Measurements from ENCODE around the gene GBP4. TPM values are rescaled to one million over a fixed set of nuclear protein-coding genes. Genes with fewer than 3 reads are reported as not detected.
"Not testable (repeated sequence)": the region's sequence is repeated elsewhere in the genome, so short reads cannot be mapped to it uniquely, and the experiment has no call there.

GBP4 gene
- total and polyA plus RNA-seq, 2 experiments from 2014 or later = 0.03 TPM; not detected in 1

DNA sequence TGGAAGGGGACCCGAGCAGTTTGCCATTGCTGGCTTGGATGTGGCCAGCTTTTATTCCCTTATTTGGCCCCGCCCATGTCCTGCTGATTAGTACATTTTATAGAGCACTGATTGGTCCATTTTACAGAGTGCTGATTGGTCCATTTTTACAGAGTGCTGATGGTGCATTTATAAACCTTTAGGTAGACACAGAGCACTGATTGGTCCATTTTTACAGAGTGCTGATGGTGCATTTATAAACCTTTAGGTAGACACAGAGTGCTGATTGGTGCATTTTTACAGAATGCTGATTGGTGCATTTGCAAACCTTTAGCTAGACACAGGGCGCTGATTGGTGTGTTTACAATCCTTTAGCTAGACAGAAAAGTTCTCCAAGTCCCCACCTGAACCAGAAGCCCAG, 20.2 kb upstream of the GBP4 start:
- not testable (repeated sequence) for H3K4me1 Mint-ChIP-seq; H3K9me2 ChIP-seq (ENCODE audit: insufficient read depth); H3K79me2 ChIP-seq (replicated peaks; ENCODE audit: insufficient read depth); DNase-seq (ENCODE audit: low spot score); H3K36me3 Mint-ChIP-seq (ENCODE audit: low read depth); ATAC-seq; H3K4me3 Mint-ChIP-seq; H3K4me3 ChIP-seq; H3K4me2 ChIP-seq; H3K4me1 ChIP-seq (ENCODE audit: insufficient read depth); H3K27ac ChIP-seq (ENCODE audit: low read depth); H3K27me3 ChIP-seq (ENCODE audit: insufficient read depth); H4K20me1 ChIP-seq (replicated peaks; ENCODE audit: insufficient read depth); H3K27me3 Mint-ChIP-seq (ENCODE audit: insufficient read depth, low read depth, poor library complexity); H3F3A ChIP-seq (replicated peaks; ENCODE audit: low read depth); H2AFZ ChIP-seq; H3K36me3 ChIP-seq (ENCODE audit: insufficient read depth); H3K27ac Mint-ChIP-seq
- H3K9me3 Mint-ChIP-seq = peaks cover 29% of the 10 kb centered on the region

DNA sequence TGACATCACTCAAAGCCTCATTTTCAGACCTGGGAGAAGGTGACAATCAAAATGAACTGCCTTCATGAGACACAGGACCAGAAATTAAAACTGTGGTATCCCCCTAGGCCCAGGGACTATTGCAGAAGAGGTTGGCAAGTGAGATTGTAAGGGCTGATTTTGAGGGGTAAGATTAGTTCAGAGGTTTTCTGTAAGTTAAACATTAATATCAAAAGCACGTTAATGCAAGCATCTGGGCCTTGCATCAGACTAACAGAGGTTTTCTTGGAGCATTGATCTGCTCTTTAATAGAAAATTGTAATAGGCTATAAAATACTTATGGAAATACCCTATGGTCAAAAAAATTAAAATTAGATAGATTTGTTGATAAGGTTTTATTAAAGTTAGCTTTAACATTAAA, 14.6 kb upstream of the GBP4 start:
- Mint-ChIP-seq H3K4me3 (no peak overlapping the region), H3K27ac (no peak overlapping the region), H3K4me1 (no peaks in the 10 kb centered on the region), H3K9me3 (peaks cover 55% of the 10 kb centered on the region), H3K27me3 (ENCODE audit: insufficient read depth, low read depth, poor library complexity) (no peaks in the 10 kb centered on the region), H3K36me3 (ENCODE audit: low read depth) (peaks cover 10% of the 10 kb centered on the region)
- H3K9me2 ChIP-seq (ENCODE audit: insufficient read depth) = peaks cover 3% of the 10 kb centered on the region; the same call in 1 of the 2 replicates
- no peak overlapping the region for H3K27ac ChIP-seq (ENCODE audit: low read depth)
- H4K20me1 ChIP-seq (replicated peaks; ENCODE audit: insufficient read depth) = no peaks in the 10 kb centered on the region
- H3K36me3 ChIP-seq (ENCODE audit: insufficient read depth) = 0 out of 2 replicates have a peak, but pooled peaks cover 6% of the 10 kb centered on the region
- no peak overlapping the region for H3K4me2 ChIP-seq
- no peaks in the 10 kb centered on the region for H3F3A ChIP-seq (replicated peaks; ENCODE audit: low read depth)
- H3K4me3 ChIP-seq = no peak overlapping the region
- no peaks in the 10 kb centered on the region for H3K4me1 ChIP-seq (ENCODE audit: insufficient read depth)
- DNase-seq (ENCODE audit: low spot score) = no peak
- ATAC-seq = no peak
- no peaks in the 10 kb centered on the region for H3K79me2 ChIP-seq (replicated peaks; ENCODE audit: insufficient read depth)
- no peak overlapping the region for H2AFZ ChIP-seq
- H3K27me3 ChIP-seq (ENCODE audit: insufficient read depth) = no peaks in the 10 kb centered on the region
- TF ChIP-seq, protein P1, sequence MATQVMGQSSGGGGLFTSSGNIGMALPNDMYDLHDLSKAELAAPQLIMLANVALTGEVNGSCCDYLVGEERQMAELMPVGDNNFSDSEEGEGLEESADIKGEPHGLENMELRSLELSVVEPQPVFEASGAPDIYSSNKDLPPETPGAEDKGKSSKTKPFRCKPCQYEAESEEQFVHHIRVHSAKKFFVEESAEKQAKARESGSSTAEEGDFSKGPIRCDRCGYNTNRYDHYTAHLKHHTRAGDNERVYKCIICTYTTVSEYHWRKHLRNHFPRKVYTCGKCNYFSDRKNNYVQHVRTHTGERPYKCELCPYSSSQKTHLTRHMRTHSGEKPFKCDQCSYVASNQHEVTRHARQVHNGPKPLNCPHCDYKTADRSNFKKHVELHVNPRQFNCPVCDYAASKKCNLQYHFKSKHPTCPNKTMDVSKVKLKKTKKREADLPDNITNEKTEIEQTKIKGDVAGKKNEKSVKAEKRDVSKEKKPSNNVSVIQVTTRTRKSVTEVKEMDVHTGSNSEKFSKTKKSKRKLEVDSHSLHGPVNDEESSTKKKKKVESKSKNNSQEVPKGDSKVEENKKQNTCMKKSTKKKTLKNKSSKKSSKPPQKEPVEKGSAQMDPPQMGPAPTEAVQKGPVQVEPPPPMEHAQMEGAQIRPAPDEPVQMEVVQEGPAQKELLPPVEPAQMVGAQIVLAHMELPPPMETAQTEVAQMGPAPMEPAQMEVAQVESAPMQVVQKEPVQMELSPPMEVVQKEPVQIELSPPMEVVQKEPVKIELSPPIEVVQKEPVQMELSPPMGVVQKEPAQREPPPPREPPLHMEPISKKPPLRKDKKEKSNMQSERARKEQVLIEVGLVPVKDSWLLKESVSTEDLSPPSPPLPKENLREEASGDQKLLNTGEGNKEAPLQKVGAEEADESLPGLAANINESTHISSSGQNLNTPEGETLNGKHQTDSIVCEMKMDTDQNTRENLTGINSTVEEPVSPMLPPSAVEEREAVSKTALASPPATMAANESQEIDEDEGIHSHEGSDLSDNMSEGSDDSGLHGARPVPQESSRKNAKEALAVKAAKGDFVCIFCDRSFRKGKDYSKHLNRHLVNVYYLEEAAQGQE (IDR thresholded peaks at IDR 0.05; ENCODE audit: unreplicated experiment) = no peak
- no peak for TF ChIP-seq EZH2 (IDR thresholded peaks at IDR 0.05; ENCODE audit: low read depth, unreplicated experiment)
- no peak for TF ChIP-seq POLR2AphosphoS5 (IDR thresholded peaks at IDR 0.05; ENCODE audit: low read depth)
- TF ChIP-seq, protein P2, sequence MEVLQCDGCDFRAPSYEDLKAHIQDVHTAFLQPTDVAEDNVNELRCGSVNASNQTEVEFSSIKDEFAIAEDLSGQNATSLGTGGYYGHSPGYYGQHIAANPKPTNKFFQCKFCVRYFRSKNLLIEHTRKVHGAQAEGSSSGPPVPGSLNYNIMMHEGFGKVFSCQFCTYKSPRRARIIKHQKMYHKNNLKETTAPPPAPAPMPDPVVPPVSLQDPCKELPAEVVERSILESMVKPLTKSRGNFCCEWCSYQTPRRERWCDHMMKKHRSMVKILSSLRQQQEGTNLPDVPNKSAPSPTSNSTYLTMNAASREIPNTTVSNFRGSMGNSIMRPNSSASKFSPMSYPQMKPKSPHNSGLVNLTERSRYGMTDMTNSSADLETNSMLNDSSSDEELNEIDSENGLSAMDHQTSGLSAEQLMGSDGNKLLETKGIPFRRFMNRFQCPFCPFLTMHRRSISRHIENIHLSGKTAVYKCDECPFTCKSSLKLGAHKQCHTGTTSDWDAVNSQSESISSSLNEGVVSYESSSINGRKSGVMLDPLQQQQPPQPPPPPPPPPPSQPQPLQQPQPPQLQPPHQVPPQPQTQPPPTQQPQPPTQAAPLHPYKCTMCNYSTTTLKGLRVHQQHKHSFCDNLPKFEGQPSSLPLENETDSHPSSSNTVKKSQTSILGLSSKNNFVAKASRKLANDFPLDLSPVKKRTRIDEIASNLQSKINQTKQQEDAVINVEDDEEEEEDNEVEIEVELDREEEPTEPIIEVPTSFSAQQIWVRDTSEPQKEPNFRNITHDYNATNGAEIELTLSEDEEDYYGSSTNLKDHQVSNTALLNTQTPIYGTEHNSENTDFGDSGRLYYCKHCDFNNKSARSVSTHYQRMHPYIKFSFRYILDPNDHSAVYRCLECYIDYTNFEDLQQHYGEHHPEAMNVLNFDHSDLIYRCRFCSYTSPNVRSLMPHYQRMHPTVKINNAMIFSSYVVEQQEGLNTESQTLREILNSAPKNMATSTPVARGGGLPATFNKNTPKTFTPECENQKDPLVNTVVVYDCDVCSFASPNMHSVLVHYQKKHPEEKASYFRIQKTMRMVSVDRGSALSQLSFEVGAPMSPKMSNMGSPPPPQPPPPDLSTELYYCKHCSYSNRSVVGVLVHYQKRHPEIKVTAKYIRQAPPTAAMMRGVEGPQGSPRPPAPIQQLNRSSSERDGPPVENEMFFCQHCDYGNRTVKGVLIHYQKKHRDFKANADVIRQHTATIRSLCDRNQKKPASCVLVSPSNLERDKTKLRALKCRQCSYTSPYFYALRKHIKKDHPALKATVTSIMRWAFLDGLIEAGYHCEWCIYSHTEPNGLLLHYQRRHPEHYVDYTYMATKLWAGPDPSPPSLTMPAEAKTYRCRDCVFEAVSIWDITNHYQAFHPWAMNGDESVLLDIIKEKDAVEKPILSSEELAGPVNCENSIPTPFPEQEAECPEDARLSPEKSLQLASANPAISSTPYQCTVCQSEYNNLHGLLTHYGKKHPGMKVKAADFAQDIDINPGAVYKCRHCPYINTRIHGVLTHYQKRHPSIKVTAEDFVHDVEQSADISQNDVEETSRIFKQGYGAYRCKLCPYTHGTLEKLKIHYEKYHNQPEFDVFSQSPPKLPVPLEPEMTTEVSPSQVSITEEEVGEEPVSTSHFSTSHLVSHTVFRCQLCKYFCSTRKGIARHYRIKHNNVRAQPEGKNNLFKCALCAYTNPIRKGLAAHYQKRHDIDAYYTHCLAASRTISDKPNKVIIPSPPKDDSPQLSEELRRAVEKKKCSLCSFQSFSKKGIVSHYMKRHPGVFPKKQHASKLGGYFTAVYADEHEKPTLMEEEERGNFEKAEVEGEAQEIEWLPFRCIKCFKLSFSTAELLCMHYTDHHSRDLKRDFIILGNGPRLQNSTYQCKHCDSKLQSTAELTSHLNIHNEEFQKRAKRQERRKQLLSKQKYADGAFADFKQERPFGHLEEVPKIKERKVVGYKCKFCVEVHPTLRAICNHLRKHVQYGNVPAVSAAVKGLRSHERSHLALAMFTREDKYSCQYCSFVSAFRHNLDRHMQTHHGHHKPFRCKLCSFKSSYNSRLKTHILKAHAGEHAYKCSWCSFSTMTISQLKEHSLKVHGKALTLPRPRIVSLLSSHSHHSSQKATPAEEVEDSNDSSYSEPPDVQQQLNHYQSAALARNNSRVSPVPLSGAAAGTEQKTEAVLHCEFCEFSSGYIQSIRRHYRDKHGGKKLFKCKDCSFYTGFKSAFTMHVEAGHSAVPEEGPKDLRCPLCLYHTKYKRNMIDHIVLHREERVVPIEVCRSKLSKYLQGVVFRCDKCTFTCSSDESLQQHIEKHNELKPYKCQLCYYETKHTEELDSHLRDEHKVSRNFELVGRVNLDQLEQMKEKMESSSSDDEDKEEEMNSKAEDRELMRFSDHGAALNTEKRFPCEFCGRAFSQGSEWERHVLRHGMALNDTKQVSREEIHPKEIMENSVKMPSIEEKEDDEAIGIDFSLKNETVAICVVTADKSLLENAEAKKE (CRISPR knock-in tag; IDR thresholded peaks at IDR 0.05) = no peak
- TF ChIP-seq NANOG (IDR thresholded peaks at IDR 0.05; ENCODE audit: borderline replicate concordance) = no peak
- TF ChIP-seq ZNF331 (CRISPR knock-in tag; IDR thresholded peaks at IDR 0.05; ENCODE audit: low read depth) = no peak
- TF ChIP-seq EZH2phosphoT487 (IDR thresholded peaks at IDR 0.05; ENCODE audit: unreplicated experiment) = no peak
- TF ChIP-seq STAT1 (IDR thresholded peaks at IDR 0.05; ENCODE audit: unreplicated experiment) = no peak
- TF ChIP-seq, protein P3, sequence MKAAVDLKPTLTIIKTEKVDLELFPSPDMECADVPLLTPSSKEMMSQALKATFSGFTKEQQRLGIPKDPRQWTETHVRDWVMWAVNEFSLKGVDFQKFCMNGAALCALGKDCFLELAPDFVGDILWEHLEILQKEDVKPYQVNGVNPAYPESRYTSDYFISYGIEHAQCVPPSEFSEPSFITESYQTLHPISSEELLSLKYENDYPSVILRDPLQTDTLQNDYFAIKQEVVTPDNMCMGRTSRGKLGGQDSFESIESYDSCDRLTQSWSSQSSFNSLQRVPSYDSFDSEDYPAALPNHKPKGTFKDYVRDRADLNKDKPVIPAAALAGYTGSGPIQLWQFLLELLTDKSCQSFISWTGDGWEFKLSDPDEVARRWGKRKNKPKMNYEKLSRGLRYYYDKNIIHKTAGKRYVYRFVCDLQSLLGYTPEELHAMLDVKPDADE (IDR thresholded peaks at IDR 0.05) = no peak
- TF ChIP-seq, protein P4, sequence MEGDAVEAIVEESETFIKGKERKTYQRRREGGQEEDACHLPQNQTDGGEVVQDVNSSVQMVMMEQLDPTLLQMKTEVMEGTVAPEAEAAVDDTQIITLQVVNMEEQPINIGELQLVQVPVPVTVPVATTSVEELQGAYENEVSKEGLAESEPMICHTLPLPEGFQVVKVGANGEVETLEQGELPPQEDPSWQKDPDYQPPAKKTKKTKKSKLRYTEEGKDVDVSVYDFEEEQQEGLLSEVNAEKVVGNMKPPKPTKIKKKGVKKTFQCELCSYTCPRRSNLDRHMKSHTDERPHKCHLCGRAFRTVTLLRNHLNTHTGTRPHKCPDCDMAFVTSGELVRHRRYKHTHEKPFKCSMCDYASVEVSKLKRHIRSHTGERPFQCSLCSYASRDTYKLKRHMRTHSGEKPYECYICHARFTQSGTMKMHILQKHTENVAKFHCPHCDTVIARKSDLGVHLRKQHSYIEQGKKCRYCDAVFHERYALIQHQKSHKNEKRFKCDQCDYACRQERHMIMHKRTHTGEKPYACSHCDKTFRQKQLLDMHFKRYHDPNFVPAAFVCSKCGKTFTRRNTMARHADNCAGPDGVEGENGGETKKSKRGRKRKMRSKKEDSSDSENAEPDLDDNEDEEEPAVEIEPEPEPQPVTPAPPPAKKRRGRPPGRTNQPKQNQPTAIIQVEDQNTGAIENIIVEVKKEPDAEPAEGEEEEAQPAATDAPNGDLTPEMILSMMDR (conservative IDR thresholded peaks at IDR 0.05; ENCODE audit: low read depth in 2 of 2) = no peak
